Psoas muscle (tissue), 8 donors: ENCODE measurements around the gene AOC3. TPM values are rescaled to one million over a fixed set of nuclear protein-coding genes. Genes with fewer than 3 reads are reported as not detected.
A peak's percentile ranks its signal among the peaks of the same experiment; 100 is the strongest.
"Not testable (repeated sequence)": the region's sequence is repeated elsewhere in the genome, so short reads cannot be mapped to it uniquely, and the experiment has no call there.

ENCODE experiments used
- ATAC-seq, 4 donors: fragments of 200-7000 bp; cut with Tn5 transposase; one replicate each; pipeline ENCODE4 v1.9.1; 2020; ENCODE audit warnings: moderate library complexity in 3 of 4, mild to moderate bottlenecking in 2 of 4
- DNase-seq, 2 donors: peaks; one replicate each; pipeline ENCODE4 v3.0.0-alpha.2; 2020
- H3K27ac ChIP-seq: fragments of 200-600 bp; one replicate; pipeline ENCODE4 v1.8.0; 2022
- H3K27me3 ChIP-seq, 3 donors: fragments of 200-600 bp in 1 of 3; one replicate each; pipeline versions ENCODE4 v1.6.1 to v1.8.0; 2013 to 2022; ENCODE audit warnings: low read length in 2 of 3, mild to moderate bottlenecking in 2 of 3, moderate library complexity in 1 of 3; ENCODE audit not compliant: insufficient read depth in 3 of 3
- H3K36me3 ChIP-seq, 2 donors: fragments of 200-600 bp in 1 of 2; one replicate each; pipeline versions ENCODE4 v1.6.1 to v1.8.0; 2013 to 2022; ENCODE audit warnings: low read depth in 1 of 2, mild to moderate bottlenecking in 1 of 2, moderate library complexity in 1 of 2; ENCODE audit not compliant: insufficient read depth in 1 of 2
- H3K4me1 ChIP-seq: fragments of 200-600 bp; one replicate; pipeline ENCODE4 v1.8.0; 2022
- H3K4me3 ChIP-seq: fragments of 200-600 bp; one replicate; pipeline ENCODE4 v1.8.0; 2022; ENCODE audit warnings: mild to moderate bottlenecking
- H3K9me3 ChIP-seq: fragments of 200-600 bp; one replicate; pipeline ENCODE4 v1.8.0; 2022
- WGBS, 3 donors: extraction: QIAGEN DNeasy Blood & Tissue Kit; methylation state at CpG; one replicate each; pipeline versions ENCODE4 v1.1.6 to v1.1.7; 2013; 5-methylcytosine and 5-hydroxymethylcytosine counted together
- intact Hi-C, 2 donors: fragments of 100-400 bp; cut with DNase I; formaldehyde crosslinking; loops; one replicate each; pipeline versions ENCODE4 v1.11.0 to v1.14.2; 2022
- polyA plus RNA-seq, 3 donors: library from polyadenylated mRNA; stranded (reverse); fragments of 200-250 nt; gene quantifications; one replicate each; pipeline ENCODE4 v1.2.3, GENCODE V29; 2013
- total RNA-seq, 4 donors: library from RNA; stranded (reverse); fragmentation: NEBNext Ultra II Directional in 2 of 4; extraction: Animal tissue kit (Norgen Biotek cat#: 25700) in 2 of 4; gene quantifications; one replicate each; pipeline versions ENCODE4 v1.2.1 to v1.2.4, GENCODE V29; 2021 to 2023
- TF ChIP-seq, protein P1 (sequence below): fragments of 200-600 bp; IDR thresholded peaks from one replicate; pipeline ENCODE4 v1.8.0; 2022; ENCODE audit warnings: antibody characterized with exemption
- donor health status: healthy with polysubstance abuse.
- donor health status: DM: no; HTN: no; CAD: no; lungs with moderate emphysema.
- donor health status: Bipolar disorder and iron deficiency.
- donor health status: healthy.
- donor health status: DM: yes; HTN: yes; CAD: no.
- donor health status: DM: no; HTN: no; CAD: no.
- donor health status: DM: no; HTN: no; CAD: no.
- donor health status: DM: yes; HTN: yes; CAD: no.

AOC3 gene
- total and polyA plus RNA-seq, 7 donors: 5.8 to 11.8 (median 8.4) TPM

DNA sequence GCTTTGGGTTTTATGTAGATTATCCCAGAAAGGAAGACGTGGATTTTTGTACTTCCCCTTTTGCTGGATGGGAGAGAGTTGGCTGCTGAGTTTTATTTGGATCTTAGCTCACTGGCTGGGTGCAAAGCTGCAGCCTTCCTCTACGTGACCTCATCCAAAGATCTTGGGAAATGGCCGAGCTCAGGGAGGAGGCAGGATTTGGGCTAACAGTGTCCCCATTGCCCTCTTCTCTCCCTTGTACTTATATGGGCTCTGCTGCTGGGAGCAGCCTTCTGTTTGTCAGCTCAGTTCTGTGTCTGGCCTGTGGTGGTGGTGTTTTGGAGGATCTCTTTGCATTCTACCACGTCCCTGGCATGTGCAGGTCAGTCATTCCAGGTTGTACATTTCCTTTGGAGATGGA lies 2.0 kb downstream of the AOC3 start:
- Histone ChIP-seq H3K27me3 (peaks cover 0 to 16% (median 0%) of the 10 kb centered on the region in 3 donors), H3K4me1 (no peaks in the 10 kb centered on the region), H3K27ac (peak overlapping the region; percentile 40), H3K36me3 (no peaks in the 10 kb centered on the region), H3K4me3 (peak overlapping the region; percentile 54), H3K9me3 (no peaks in the 10 kb centered on the region)
- 46 to 49% (median 46%) methylated on average over 4 of the region's 4 CpGs for WGBS, 3 donors
- intact Hi-C loops: no loop called here
- ATAC-seq (no peak), DNase-seq (no peak)
- TF ChIP-seq, protein P1, sequence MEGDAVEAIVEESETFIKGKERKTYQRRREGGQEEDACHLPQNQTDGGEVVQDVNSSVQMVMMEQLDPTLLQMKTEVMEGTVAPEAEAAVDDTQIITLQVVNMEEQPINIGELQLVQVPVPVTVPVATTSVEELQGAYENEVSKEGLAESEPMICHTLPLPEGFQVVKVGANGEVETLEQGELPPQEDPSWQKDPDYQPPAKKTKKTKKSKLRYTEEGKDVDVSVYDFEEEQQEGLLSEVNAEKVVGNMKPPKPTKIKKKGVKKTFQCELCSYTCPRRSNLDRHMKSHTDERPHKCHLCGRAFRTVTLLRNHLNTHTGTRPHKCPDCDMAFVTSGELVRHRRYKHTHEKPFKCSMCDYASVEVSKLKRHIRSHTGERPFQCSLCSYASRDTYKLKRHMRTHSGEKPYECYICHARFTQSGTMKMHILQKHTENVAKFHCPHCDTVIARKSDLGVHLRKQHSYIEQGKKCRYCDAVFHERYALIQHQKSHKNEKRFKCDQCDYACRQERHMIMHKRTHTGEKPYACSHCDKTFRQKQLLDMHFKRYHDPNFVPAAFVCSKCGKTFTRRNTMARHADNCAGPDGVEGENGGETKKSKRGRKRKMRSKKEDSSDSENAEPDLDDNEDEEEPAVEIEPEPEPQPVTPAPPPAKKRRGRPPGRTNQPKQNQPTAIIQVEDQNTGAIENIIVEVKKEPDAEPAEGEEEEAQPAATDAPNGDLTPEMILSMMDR: no peak

DNA sequence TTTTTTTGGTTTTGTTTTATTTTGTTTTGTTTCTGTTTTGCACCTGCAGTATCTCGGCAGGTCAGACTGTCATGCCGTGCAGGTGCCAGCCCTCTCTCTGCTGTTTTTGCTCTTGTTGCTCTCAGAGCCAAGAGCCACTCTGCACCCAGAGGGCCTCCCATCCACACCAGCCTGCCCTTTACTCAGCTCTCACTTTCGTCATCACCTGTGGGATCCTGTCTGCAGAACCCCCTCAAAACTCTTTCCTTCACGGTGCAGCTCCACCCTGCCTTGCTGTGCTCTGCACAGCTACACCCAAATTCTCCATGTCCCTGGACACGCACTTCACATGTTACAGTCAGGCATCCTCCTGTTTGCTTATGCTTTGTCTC lies 2.6 kb downstream of the AOC3 start:
- H3K27me3 ChIP-seq: peaks cover 0 to 16% (median 0%) of the 10 kb centered on the region in 3 donors
- H3K9me3 ChIP-seq: no peaks in the 10 kb centered on the region
- TF ChIP-seq, protein P1: no peak
- no peak for ATAC-seq
- H3K27ac ChIP-seq: no peak overlapping the region
- WGBS, 3 donors: 64 to 71% (median 66%) methylated on average over 5 of the region's 5 CpGs
- no peaks in the 10 kb centered on the region for H3K4me1 ChIP-seq
- H3K4me3 ChIP-seq: peak overlapping the region; percentile 54
- DNase-seq: no peak
- H3K36me3 ChIP-seq: no peaks in the 10 kb centered on the region
- intact Hi-C loops: no loop called here

DNA sequence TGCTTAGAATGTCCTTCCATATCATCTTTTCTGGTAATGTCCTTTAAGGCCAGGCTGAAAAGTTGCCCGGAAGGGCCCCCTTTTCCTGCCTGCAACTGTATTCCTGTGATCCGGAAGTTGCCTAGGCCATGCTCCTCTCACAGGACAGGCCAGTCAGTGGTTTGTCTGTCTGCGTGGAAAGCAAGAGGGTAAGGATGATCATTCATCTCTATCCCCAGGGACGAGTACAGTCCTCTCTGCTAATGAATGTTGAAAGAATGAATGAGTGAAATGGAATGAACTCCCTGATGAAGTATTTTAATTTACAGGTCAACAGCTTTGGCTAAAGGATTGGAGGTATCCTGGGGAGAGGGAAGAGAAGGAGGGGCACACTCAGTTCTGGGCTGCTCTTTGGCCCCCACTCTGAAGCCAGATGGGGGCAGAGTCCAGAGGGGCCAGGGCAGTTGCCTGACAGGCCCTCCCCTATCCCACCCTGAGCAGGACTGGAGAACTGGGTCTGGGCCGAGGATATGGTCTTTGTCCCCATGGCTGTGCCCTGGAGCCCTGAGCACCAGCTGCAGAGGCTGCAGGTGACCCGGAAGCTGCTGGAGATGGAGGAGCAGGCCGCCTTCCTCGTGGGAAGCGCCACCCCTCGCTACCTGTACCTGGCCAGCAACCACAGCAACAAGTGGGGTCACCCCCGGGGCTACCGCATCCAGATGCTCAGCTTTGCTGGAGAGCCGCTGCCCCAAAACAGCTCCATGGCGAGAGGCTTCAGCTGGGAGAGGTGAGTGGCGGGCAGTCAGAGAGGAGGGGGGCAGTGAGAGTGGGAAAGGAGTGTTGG lies 3.2 kb downstream of the AOC3 start:
- Histone ChIP-seq H3K9me3 (no peaks in the 10 kb centered on the region), H3K4me3 (peak overlapping the region; percentile 54), H3K27me3 (peaks cover 0 to 16% (median 0%) of the 10 kb centered on the region in 3 donors), H3K4me1 (no peaks in the 10 kb centered on the region), H3K36me3 (no peaks in the 10 kb centered on the region), H3K27ac (no peak overlapping the region)
- intact Hi-C loops: no loop called here
- TF ChIP-seq, protein P1: no peak
- DNase-seq (no peak), ATAC-seq (no peak)
- 79 to 85% (median 82%) methylated on average over 15 of the region's 15 CpGs for WGBS, 3 donors

DNA sequence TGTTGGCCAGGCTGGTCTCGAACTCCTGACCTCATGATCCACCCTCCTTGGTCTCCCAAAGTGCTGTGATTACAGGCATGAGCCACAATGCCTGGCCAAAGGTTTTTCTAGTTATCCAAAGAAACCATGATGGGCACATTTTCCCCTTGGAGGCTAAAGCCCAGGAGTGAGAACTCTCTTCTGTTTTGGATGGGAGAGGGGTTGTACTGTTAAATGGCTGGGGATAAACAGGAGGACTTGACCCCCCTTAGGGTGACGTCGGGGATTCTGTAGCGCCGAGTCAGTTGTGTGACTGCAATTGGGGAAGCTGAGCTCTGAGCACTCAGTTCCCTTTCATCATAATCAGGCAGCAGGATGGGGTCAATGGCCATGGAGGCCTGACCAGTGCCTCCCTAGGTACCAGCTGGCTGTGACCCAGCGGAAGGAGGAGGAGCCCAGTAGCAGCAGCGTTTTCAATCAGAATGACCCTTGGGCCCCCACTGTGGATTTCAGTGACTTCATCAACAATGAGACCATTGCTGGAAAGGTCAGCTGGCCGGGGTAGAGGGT lies 4.1 kb downstream of the AOC3 start:
- TF ChIP-seq, protein P1: no peak
- Histone ChIP-seq H3K4me1 (no peaks in the 10 kb centered on the region), H3K4me3 (peak overlapping the region; percentile 11), H3K9me3 (no peaks in the 10 kb centered on the region), H3K36me3 (no peaks in the 10 kb centered on the region), H3K27me3 (peaks cover 0 to 16% (median 0%) of the 10 kb centered on the region in 3 donors), H3K27ac (no peak overlapping the region)
- intact Hi-C loops: no loop called here
- no peak for DNase-seq
- 71 to 79% (median 74%) methylated on average over 8 of the region's 8 CpGs for WGBS, 3 donors
- ATAC-seq: no peak

DNA sequence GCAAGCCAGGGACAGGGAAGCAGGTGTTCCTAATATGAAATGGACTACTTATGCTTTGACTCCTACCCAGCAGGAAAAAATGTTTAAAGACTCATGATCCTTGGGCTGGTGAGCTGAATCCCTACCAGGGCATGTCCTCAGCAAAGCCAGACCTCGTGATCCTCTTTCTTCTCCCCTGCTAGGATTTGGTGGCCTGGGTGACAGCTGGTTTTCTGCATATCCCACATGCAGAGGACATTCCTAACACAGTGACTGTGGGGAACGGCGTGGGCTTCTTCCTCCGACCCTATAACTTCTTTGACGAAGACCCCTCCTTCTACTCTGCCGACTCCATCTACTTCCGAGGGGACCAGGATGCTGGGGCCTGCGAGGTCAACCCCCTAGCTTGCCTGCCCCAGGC lies 5.1 kb downstream of the AOC3 start:
- H3K4me3 ChIP-seq, H3K36me3 ChIP-seq, DNase-seq, H3K9me3 ChIP-seq, H3K27ac ChIP-seq, intact Hi-C loops, ATAC-seq, H3K4me1 ChIP-seq: not testable (repeated sequence)
- WGBS, 3 donors: 69 to 80% (median 74%) methylated on average over 6 to 7 of the region's 8 CpGs
- peaks cover 0 to 16% (median 0%) of the 10 kb centered on the region in 3 donors for H3K27me3 ChIP-seq

DNA sequence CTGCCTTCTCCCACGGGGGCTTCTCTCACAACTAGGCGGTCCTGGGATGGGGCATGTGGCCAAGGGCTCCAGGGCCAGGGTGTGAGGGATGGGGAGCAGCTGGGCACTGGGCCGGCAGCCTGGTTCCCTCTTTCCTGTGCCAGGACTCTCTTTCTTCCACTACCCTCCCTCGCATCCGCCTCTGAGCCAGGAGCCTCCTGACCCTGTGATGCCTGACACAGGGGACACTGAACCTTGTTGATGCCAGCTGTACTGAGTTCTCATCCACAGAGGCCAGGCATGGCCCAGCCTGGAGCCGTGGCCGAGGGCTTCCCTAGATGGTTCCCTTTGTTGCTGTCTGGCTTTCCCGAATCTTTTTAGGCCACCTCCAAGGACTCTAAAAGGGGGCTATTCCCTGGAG lies 5.5 kb downstream of the AOC3 start:
- DNase-seq, H3K27ac ChIP-seq, intact Hi-C loops, H3K4me3 ChIP-seq, H3K9me3 ChIP-seq, H3K4me1 ChIP-seq, H3K36me3 ChIP-seq, ATAC-seq: not testable (repeated sequence)
- peaks cover 0 to 16% (median 0%) of the 10 kb centered on the region in 3 donors for H3K27me3 ChIP-seq
- 55 to 72% (median 60%) methylated on average over 4 to 6 of the region's 8 CpGs for whole genome bisulfite sequencing, 3 donors
